HG03103 (cell line): ENCODE measurements around the gene SERPINB4.

Experiments
- ATAC-seq: cut with Tn5 transposase; IDR thresholded peaks from one replicate; pipeline ENCODE4 v1.9.1; 2021; ENCODE audit warnings: low read depth; ENCODE audit not compliant: unreplicated experiment

The SERPINB4 gene

DNA sequence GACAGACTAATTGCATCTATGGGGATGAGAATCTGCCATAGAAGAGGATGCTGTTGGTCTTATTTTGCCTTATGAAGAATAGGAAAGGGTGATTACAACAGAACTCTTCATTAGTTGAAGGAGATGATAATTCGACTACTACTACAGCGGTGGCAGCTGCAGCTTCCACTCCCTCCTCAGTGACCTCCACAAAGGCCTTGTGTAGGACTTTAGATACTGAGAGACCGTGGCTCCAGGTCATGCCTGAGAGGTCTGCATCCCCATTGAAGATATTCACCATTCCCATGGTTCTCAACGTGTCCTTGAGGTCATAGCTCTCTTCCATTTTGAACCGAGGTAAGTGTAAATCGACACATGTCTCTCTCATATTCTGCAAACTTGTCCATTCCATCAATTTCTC lies 6.4 kb downstream of the SERPINB4 start:
- no peak for ATAC-seq

DNA sequence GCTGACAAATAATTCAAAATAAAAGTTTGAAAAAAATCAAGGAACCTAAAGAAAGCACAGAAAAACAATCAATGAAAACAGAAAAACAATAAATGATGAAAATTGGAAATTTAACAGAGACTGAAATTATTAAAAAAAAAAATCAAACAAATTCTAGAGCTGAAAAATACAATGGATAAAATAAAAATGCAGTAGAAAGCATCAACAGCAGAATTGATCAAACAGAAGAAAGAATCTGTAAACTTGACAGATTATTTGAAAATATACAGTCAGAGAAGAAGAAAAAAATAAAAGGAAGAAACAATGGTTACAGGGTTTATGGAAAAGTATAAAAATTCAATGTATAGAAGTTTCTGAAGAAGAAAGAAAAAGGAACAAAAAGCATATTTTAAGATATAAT lies 16.2 kb downstream of the SERPINB4 start:
- no peak for ATAC-seq

DNA sequence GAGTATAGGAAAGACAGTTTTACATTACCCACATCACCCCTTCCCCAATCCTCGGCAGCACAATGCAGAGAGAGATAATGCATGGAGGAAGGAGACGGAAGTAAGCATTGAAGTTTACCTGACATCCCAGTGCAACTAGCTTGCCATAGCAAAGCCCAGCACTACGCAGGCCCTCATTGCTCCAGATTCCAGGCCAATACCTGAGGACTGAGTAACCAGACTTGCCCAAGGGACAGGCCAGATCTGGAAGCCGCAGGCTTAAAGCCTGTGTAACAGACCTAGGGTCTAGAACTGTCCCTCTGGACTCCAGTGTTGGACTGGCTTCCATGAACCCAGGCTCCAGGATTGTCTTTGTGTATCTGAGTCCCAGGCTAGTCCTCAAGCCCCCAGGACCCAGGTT lies 17.6 kb downstream of the SERPINB4 start:
- no peak for ATAC-seq

DNA sequence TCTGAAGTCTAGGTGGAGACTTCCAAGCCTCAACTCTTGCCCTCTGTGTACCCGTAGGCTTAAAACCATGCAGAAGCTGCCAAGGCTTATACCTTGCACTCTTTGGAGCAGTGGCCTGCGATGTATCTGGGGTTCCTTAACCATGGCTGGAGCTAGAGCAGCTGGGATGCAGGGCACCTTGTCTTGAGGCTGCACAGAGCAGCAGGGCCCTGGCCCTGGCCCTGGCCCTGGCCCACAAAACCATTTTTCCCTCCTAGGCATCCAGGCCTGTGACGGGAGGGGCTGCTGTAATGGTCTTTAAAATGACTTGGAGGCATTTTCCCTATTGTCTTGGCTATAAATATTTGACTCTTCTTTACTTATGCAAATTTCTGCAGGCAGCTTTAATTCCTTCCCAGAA lies 19.2 kb downstream of the SERPINB4 start:
- no peak for ATAC-seq

DNA sequence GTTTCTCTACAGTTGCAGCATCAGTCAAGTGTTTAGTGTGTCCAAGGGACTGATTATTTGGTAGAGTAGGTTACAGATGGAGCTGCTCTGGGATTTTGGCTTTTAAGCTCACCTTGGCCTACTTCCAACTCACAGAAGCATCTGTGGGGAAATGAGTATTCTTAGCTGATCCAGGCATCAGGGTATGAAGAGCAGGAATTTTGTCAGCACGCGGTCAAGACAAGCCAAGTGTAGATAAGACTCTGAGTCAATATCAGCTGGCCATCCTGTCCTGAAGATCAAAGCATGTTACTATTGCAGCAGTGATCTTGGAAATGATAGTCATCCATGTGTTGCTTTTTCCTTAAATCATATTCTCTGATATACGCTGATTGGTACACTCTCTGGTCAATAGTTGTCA lies 24.4 kb downstream of the SERPINB4 start:
- ATAC-seq, result no peak

DNA sequence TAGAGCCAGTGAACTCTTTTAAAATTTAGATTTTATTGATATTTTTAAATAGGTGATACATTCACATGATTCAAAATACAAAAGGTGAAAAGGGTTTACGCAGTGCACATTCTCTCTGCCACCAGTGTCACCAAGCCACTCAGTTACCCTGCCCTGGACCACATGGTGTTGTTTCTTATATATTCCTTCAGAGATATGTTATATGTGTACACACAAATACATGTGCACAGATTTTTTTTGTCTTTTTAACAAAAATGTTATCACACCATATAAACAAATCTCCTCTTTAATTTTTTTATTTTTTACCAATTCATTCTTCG lies 26.2 kb downstream of the SERPINB4 start:
- ATAC-seq, result no peak

DNA sequence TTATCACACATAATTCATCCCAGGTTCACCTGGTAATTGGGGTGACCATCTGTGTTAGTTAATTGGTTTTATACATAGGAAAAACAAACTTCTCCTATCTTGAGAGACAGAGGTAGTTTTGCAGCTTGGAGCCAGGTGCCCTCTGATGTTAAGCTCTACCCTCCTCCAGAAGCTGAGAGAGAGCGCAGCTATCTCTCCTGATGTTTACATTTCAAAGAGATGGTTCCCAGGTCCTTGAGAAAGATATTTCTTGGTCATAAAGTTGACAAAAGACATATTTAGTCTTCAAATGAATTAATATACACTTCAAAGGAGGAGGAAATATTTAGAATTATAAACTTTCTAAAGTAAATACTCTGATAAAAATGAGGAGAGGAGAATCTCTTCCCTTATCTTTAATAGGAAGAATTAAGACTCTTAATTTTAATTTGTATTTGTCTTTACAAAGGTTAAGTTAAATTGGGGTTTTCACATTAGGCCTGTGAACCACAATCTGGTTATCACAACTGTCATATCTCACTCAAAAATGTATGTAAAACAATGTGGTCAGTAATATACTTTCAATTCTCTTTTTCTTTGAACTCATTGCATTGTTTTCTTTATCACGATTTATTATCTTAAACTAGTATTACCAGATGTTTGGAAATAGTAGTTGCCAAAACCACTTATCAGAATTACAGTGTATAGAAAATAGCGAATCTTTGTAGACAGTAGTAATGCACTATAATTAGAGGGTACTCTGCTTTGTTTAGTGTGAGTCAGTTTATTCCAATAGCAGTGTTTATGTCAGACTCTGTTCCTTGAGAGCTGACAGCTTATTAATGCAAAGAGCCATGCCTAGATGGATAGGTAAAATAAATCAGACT lies 26.8 kb downstream of the SERPINB4 start:
- ATAC-seq, result peak; percentile 70

DNA sequence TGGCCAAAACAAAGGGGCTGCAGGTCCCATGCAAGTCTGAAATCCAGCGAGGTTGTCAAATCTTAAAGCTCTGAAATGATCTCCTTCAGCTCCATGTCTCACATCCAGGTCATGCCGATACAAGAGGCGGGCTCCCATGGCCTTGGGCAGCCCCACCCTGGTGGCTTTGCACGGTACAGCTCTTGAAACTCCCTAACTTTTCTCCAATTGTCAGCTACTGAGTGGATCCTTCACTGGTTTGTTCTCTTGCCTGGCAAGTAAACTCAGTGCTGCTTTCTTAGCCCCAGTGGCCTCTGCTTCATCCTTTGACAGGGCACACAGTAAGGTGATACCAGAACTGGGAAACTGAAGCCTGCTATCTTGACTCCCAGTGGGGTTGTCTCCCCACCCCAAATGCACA lies 30.6 kb downstream of the SERPINB4 start:
- ATAC-seq, result no peak

DNA sequence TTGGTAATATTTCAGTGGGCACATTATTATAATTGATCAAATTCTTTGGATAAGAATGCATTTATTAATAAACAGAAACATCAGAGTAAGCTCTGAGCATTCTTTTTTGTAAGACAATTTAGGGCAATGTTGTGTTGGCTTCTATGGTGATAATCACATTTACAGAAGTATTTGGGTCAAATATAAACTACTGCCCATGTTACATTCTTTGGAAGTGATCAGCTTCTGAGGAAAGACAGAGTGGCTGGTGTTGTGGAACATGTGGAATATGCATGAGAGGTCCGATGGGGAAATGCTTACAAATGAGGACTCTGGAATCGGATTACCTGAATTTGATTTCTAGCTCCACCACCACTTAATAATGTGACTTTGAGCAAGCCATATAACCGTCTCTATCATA lies 37.5 kb downstream of the SERPINB4 start:
- no peak for ATAC-seq

DNA sequence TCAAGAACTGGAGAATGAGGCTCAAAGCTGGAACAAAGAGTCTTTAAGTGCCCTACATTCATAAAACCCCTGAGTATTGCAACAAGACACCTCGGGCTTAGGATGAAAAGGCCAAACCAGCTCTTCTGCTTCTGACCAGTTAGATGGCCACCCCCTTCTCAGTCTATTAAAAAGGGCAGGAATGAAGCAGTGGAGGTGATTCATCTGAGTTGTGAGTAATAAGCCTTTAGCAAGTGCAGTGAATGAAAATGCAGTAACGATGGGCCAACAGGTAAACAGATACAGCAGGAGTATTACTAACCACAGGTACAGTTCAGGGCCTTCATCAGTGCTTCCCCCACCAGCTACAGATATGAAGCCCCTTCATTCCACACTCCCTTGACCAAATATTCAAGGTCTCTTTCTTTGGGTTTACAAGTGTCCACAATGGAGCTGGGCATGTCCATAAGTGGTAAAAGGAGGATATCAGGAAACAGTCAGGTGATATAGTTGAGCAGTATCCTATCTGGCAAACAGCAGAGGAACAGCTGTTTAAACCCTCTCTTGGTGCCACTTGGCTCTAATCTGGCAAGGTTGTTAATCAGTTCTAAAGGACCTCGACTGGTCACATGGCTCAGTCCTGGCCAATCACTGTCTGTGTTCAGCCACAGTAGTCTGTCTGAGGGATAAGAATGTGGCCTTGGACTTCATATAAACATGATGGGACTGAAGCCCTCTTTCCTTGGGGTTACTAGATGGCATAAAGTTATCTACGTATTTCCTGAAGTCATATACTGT lies 39.1 kb downstream of the SERPINB4 start:
- ATAC-seq, result no peak

DNA sequence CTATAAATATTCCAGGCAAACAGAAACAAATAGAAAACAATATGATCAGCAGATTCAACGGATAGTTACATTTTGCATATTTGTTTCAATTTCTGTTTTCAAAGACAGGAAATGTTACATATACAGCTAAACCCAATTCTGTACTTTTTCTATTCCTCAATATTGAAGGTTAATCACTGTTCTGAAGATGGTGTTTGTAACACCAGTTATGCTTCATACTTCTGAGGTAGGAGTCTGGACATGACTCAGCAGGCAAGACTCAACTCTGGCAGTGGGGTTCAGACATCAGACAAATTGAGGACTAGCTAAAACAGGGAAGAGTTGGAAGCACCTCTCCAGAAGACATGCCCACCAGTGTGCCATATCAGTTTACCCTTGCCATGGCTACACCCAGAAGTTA lies 40.3 kb downstream of the SERPINB4 start:
- ATAC-seq, result peak; percentile 95

DNA sequence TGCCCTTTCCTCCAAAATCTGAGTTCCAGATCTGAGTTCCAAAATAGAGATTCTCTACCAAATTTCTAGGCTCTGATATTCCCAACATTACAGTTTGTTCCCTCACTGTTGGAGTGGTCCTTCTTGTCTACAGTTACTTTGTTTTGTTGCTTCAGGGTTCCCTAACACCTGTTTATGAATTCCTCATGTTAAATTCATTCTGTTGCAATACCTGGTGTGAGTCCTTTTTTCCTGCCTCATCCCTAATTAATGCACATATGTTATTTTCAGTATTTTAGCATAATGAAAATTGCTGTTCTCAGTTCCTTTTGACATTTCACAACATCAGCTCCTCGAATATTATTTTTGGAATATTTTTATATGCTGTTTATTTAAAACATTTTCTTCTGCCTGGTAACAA lies 40.7 kb downstream of the SERPINB4 start:
- no peak for ATAC-seq

DNA sequence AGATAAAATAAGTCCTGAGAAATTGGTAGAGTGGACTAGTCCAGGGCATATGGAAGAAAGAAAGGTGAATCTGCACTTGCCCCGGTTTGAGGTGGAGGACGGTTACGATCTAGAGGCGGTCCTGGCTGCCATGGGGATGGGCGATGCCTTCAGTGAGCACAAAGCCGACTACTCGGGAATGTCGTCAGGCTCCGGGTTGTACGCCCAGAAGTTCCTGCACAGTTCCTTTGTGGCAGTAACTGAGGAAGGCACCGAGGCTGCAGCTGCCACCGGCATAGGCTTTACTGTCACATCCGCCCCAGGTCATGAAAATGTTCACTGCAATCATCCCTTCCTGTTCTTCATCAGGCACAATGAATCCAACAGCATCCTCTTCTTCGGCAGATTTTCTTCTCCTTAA lies 47.1 kb downstream of the SERPINB4 start:
- ATAC-seq, result no peak

DNA sequence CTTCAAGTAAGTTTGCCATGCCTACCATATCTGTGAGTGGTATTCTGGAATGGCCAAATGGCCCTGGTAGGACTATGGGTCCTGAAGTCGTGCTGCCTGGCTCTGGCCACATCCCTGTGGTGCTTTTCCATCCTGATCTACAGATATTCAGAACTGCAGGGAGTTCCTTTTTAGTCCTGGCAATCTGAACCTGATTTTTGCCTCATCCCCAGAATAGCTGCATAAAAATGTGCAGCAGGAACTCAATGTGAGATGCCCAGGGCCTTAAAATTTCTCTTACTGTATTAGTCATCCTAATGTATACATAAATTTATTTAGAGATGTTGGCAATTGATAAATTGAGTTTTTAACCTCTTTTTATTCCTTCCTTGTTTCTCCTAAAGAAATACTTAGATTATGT lies 51.6 kb downstream of the SERPINB4 start:
- no peak for ATAC-seq

DNA sequence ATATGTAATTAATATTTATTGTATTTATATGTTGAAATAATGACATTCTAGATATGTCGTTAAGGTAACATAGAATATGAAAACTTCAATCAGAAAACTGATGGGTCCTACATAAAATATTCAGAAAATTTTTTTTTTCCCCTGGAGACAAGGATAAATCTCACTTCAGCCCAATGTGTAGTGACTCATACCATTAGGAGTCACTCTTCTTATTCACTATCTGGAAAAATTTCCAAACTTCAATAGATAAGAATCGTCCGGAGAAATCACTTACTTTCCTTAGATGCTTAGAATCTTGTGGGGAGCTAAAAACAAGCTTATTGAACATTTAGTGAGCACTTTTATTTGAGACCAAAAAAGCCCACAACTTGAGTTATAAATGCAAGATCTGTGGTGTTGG lies 52.3 kb downstream of the SERPINB4 start:
- no peak for ATAC-seq

DNA sequence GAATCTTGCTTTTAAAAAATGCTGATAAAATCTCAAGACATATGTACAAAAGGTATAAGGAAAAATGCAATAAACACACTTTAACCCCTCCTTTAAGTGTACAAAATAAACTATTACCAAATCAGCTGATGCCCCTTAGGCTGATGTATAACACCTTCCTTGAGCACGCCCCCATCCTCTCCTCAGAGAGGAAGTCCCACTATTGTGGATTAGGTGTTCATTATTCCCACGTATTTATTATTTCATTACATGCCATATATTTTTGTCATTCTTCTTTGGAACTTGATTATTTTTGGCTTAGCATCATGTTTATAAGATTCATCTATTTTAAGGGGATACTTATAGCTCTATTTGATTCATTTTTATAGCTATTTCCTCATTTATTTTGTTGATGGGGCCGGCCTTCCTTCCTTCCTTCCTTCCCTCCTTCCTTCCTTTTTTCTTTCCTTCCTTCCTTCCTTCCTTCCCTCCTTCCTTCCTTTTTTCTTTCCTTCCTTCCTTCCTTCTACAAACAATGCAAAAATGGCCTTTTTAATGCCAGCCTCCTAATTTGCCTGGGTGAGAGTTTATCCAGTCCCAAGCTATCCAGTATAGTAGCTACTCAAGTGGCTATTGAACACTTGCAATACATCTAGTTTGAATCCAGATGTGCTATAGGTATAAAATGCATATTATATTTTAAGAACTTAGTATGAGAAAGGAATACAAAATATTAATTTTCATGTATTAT lies 52.9 kb downstream of the SERPINB4 start:
- ATAC-seq, result no peak

DNA sequence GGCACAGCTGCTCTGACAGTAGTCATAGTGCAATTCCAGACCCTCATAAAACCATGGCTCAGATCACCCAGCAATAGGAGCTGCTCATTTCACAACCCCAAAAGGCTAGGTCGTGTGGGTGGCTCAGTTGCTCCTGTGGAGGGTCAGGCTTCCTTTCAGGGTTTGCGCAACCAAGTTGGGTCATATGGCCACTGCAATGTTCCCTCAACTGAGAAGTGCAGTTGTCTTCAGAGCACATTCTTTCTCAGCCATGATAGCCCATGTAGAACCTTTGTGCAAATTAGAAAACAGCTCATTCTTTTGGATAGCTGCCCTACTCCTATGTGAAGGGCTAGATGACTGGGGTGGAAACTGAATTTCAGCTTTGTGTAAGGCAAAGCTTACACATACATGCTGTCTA lies 53.7 kb downstream of the SERPINB4 start:
- ATAC-seq, result no peak

DNA sequence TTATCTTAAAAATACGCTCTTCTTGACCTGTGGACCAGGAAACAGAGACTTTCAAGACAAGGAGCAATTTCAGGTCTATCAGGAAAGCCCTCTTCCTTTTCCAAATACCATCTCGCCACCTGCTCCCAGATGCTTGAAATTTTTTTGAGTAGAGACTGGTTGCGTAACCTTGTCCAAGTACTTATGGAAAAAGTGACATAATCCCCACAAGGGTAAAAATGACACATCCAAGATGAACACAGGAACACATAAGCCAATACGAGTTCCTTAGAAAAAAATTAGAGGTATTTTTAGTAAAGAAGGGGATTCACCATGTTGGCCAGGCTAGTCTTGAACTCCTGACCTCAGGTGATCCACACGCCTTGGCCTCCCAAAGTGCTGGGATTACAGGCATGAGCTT lies 55.1 kb downstream of the SERPINB4 start:
- no peak for ATAC-seq
